Caco-2 (cell line): Measurements from ENCODE around the gene NPLOC4. TPM values are rescaled to one million over a fixed set of nuclear protein-coding genes. Genes with fewer than 3 reads are reported as not detected.

Experiments used
- Bru-seq: library from RNA; stranded (reverse); fragments of 400-500 nt; gene quantifications from one replicate; lab custom pipeline; 2021; lab: Mats Ljungman, UMichigan
- BruChase-seq, 2 experiments: library from RNA; stranded (reverse); fragments of 400-500 nt; gene quantifications; one replicate each; lab custom pipeline; 2021; lab: Mats Ljungman, UMichigan
- BruUV-seq: library from RNA; stranded (reverse); fragments of 400-500 nt; replicated peaks from 2 replicates; lab custom pipeline; 2021; lab: Mats Ljungman, UMichigan
- CTCF ChIA-PET: fragments of 300-600 bp; sonication (Branson Sonifier 250); formaldehyde crosslinking; loops from one replicate; lab custom pipeline; 2022; ENCODE audit warnings: antibody characterized with exemption; lab: Charles Lee
- POLR2A ChIA-PET: fragments of 300-600 bp; sonication (Branson Sonifier 250); formaldehyde crosslinking; loops from one replicate; lab custom pipeline; 2022; ENCODE audit warnings: antibody characterized with exemption; lab: Charles Lee
- DNase-seq, 2 experiments: peaks; one replicate each; pipeline versions ENCODE4 v3.0.0 to v3.0.0-alpha.2; 2020 to 2022
- H3K27me3 ChIP-seq: replicated peaks from 2 replicates; pipeline ENCODE4 v1.6.0; 2011; ENCODE audit warnings: low read length; ENCODE audit not compliant: control insufficient read depth, insufficient read depth
- H3K36me3 ChIP-seq: 2 replicates; pipeline ENCODE4 v1.5.1; 2011; ENCODE audit warnings: low read length; ENCODE audit not compliant: control insufficient read depth, insufficient read depth
- H3K4me1 ChIP-seq: fragments of 250-450 bp; sonication (Bioruptor Pico); 2 replicates; pipeline ENCODE4 v1.5.1; 2020; ENCODE audit warnings: mild to moderate bottlenecking
- H3K4me3 ChIP-seq: 2 replicates; pipeline ENCODE4 v1.5.1; 2011; ENCODE audit warnings: low read depth, mild to moderate bottlenecking, control low read depth, low read length
- H3K9me3 ChIP-seq: fragments of 250-450 bp; sonication (Bioruptor Pico); 2 replicates; pipeline ENCODE4 v1.5.1; 2020; ENCODE audit warnings: mild to moderate bottlenecking, moderate library complexity
- H3K27ac Mint-ChIP-seq: one replicate; pipeline ENCODE4 v1.8.0; 2022; ENCODE audit warnings: mixed read lengths; ENCODE audit not compliant: unreplicated experiment
- H3K27me3 Mint-ChIP-seq: one replicate; pipeline ENCODE4 v1.8.0; 2022; ENCODE audit warnings: mixed read lengths; ENCODE audit not compliant: insufficient read depth, unreplicated experiment
- H3K36me3 Mint-ChIP-seq: one replicate; pipeline ENCODE4 v1.8.0; 2022; ENCODE audit warnings: mild to moderate bottlenecking, mixed read lengths; ENCODE audit not compliant: insufficient read depth, unreplicated experiment
- H3K4me1 Mint-ChIP-seq: one replicate; pipeline ENCODE4 v1.8.0; 2022; ENCODE audit warnings: low read depth, mixed read lengths; ENCODE audit not compliant: unreplicated experiment
- H3K4me3 Mint-ChIP-seq: one replicate; pipeline ENCODE4 v1.8.0; 2022; ENCODE audit warnings: mild to moderate bottlenecking, moderate library complexity, mixed read lengths; ENCODE audit not compliant: unreplicated experiment
- H3K9me3 Mint-ChIP-seq: one replicate; pipeline ENCODE4 v1.8.0; 2022; ENCODE audit warnings: mixed read lengths; ENCODE audit not compliant: unreplicated experiment
- CTCF ChIP-seq, 2 experiments: fragments of 200-600 bp in 1 of 2; IDR thresholded peaks; 1 replicate in 1 of 2; 2 replicates in 1 of 2; pipeline versions ENCODE4 v1.5.1 to v1.8.0; 2011 to 2022; ENCODE audit warnings: antibody characterized with exemption in 1 of 2, control low read depth in 1 of 2, inconsistent platforms in 1 of 2, low read depth in 1 of 2, low read length in 1 of 2, mild to moderate bottlenecking in 1 of 2, moderate library complexity in 1 of 2; ENCODE audit not compliant: insufficient read depth in 1 of 2, severe bottlenecking in 1 of 2, unreplicated experiment in 1 of 2
- intact Hi-C: fragments of 100-400 bp; cut with micrococcal nuclease; formaldehyde crosslinking; loops from one replicate; pipeline ENCODE4 v1.10.0; 2022; ENCODE audit not compliant: unreplicated experiment
- long read RNA-seq: library from polyadenylated mRNA; stranded (forward); transcript quantifications from one replicate; pipeline ENCODE4 v2.0.0, GENCODE V29; 2022
- total RNA-seq: library from RNA; stranded (reverse); gene quantifications from 2 replicates; pipeline ENCODE4 v1.2.3, GENCODE V29; 2022

The NPLOC4 gene
- total RNA-seq (119 and 139 TPM in 2 replicates), Bru-seq, nascent RNA (percentile 83 among the genes with signal in this experiment), BruChase-seq, experiment 1, labeled RNA remaining after a 2-hour chase (percentile 88 among the genes with signal in this experiment), BruChase-seq, experiment 2, labeled RNA remaining after a 6-hour chase (percentile 90 among the genes with signal in this experiment)
- long read RNA-seq, full-length matches to known transcripts, result 97 of 173 reads
- long read RNA-seq, partial matches to known transcripts, result 9 of 173 reads
- long read RNA-seq, other reads (novel, unspliced or antisense), result 67 of 173 reads

GRCh38 chr17:81636505-81637288 lies at the start of gene NPLOC4, which contains the start of gene TSPAN10:
Gene NPLOC4, minus strand, starts transcription at chr17:81637112. Its CDS starts 182 bp downstream, at chr17:81636930.
Gene TSPAN10, plus strand, starts transcription at chr17:81637196. Its CDS starts 5,217 bp downstream, at chr17:81642413.
- Mint-ChIP-seq H3K27me3 (no peaks in the 10 kb centered on the region), H3K9me3 (no peaks in the 10 kb centered on the region), H3K36me3 (peaks cover 37% of the 10 kb centered on the region), H3K4me3 (peak within 1 kb of the TSS; percentile 88), H3K27ac (peak within 1 kb of the TSS; percentile 89), H3K4me1 (no peaks in the 10 kb centered on the region)
- CTCF ChIA-PET, result interaction anchor here (0.7 kb wide), 1 partner anchor 158 kb away, joined by 3 read pairs; no protein-coding TSS in a partner anchor
- Histone ChIP-seq H3K27me3 (no peaks in the 10 kb centered on the region), H3K4me3 (peak within 1 kb of the TSS; percentile 90), H3K36me3 (no peaks in the 10 kb centered on the region), H3K9me3 (no peaks in the 10 kb centered on the region), H3K4me1 (peaks cover 9% of the 10 kb centered on the region; the same call in 1 of the 2 replicates)
- no peak for TF ChIP-seq CTCF (IDR thresholded peaks at IDR 0.05; ENCODE audit: insufficient read depth in 1 of 2, low read depth in 1 of 2, low read length in 1 of 2, severe bottlenecking in 1 of 2, unreplicated experiment in 1 of 2)
- POLR2A ChIA-PET, result interaction anchor here (0.6 to 1.0 kb wide), 2 partner anchors 414 to 970 kb away, joined by 3 to 4 read pairs; no protein-coding TSS in a partner anchor
- DNase-seq, result peak; percentile 86 to 93
- BruUV-seq, result no TSS peak
- intact Hi-C loops, result no loop called here

GRCh38 chr17:81686614-81687013 lies 49.7 kb upstream of the NPLOC4 start:
- Mint-ChIP-seq H3K27me3 (no peaks in the 10 kb centered on the region), H3K4me1 (no peaks in the 10 kb centered on the region), H3K9me3 (no peaks in the 10 kb centered on the region), H3K4me3 (no peak overlapping the region), H3K36me3 (peaks cover 60% of the 10 kb centered on the region), H3K27ac (no peak overlapping the region)
- H3K4me1 ChIP-seq, result 0 out of 2 replicates have a peak, but pooled peaks cover 10% of the 10 kb centered on the region
- DNase-seq, result no peak
- H3K9me3 ChIP-seq, result no peaks in the 10 kb centered on the region
- TF ChIP-seq CTCF (IDR thresholded peaks at IDR 0.05; ENCODE audit: insufficient read depth in 1 of 2, low read depth in 1 of 2, low read length in 1 of 2, severe bottlenecking in 1 of 2, unreplicated experiment in 1 of 2), result no peak
- ChIA-PET POLR2A (no interaction called here), CTCF (no interaction called here)
- no peaks in the 10 kb centered on the region for H3K27me3 ChIP-seq
- no peak overlapping the region for H3K4me3 ChIP-seq
- intact Hi-C loops, result no loop called here
- no TSS peak for BruUV-seq
- peaks cover 7% of the 10 kb centered on the region for H3K36me3 ChIP-seq

- intact Hi-C loops, result no loop called here
- Mint-ChIP-seq H3K4me3 (peak overlapping the region; percentile 97), H3K27ac (peak overlapping the region; percentile 95), H3K36me3 (peaks cover 49% of the 10 kb centered on the region), H3K27me3 (no peaks in the 10 kb centered on the region), H3K9me3 (no peaks in the 10 kb centered on the region), H3K4me1 (no peaks in the 10 kb centered on the region)
- Histone ChIP-seq H3K36me3 (peaks cover 7% of the 10 kb centered on the region), H3K4me3 (peak overlapping the region; percentile 62), H3K9me3 (no peaks in the 10 kb centered on the region), H3K27me3 (no peaks in the 10 kb centered on the region), H3K4me1 (0 out of 2 replicates have a peak, but pooled peaks cover 10% of the 10 kb centered on the region)
- no peak for DNase-seq
- no peak for TF ChIP-seq CTCF (IDR thresholded peaks at IDR 0.05; ENCODE audit: insufficient read depth in 1 of 2, low read depth in 1 of 2, low read length in 1 of 2, severe bottlenecking in 1 of 2, unreplicated experiment in 1 of 2)
- BruUV-seq, result no TSS peak
- ChIA-PET POLR2A (no interaction called here), CTCF (no interaction called here)
Observed at GRCh38 chr17:81685108-81685507, 48.2 kb upstream of the NPLOC4 start.
